ENCODE data around the gene SLC30A10. TPM values are rescaled to one million over a fixed set of nuclear protein-coding genes. Genes with fewer than 3 reads are reported as not detected.
A peak's percentile ranks its signal among the peaks of the same experiment; 100 is the strongest.

SLC30A10 gene
- total RNA-seq, 1 experiment from 2014 or later = 0.26 TPM

- ATAC-seq (peak; percentile 100), DNase-seq (ENCODE audit: low spot score) (peak; percentile 45)
- no peak overlapping the region for H3K4me3 Mint-ChIP-seq
- H3K4me1 Mint-ChIP-seq = peaks cover 8% of the 10 kb centered on the region
- no peaks in the 10 kb centered on the region for H3K27me3 Mint-ChIP-seq (ENCODE audit: low read depth)
- peaks cover 8% of the 10 kb centered on the region for H3K36me3 Mint-ChIP-seq
- peaks cover 22% of the 10 kb centered on the region for H3K9me3 Mint-ChIP-seq
- ChIA-PET POLR2A (interaction anchor here (0.7 kb wide), 1 partner anchor 22 kb away, joined by 3 read pairs; no protein-coding TSS in a partner anchor), CTCF (no interaction called here)
- no peak for TF ChIP-seq MYBL2 (CRISPR knock-in tag; IDR thresholded peaks at IDR 0.05)
- no peak for TF ChIP-seq IRF1 (CRISPR knock-in tag; IDR thresholded peaks at IDR 0.05)
- no peak for TF ChIP-seq PRRX2 (CRISPR knock-in tag; IDR thresholded peaks at IDR 0.05)
- no peak for TF ChIP-seq ELF4 (CRISPR knock-in tag; IDR thresholded peaks at IDR 0.05; ENCODE audit: low read depth)
- no peak for TF ChIP-seq JAZF1 (CRISPR knock-in tag; IDR thresholded peaks at IDR 0.05)
- no peak for TF ChIP-seq ZNF532 (CRISPR knock-in tag; IDR thresholded peaks at IDR 0.05; ENCODE audit: borderline replicate concordance)
- no peak for TF ChIP-seq HMGXB4 (CRISPR knock-in tag; IDR thresholded peaks at IDR 0.05)
- no peak for TF ChIP-seq ZSCAN18 (CRISPR knock-in tag; IDR thresholded peaks at IDR 0.05)
- TF ChIP-seq GABPB1 (CRISPR knock-in tag; IDR thresholded peaks at IDR 0.05) = 0 out of 2 replicates have a peak, but pooled peaks have one; percentile 35
- no peak overlapping the region for H3K27ac Mint-ChIP-seq
Observed at GRCh38 chr1:219883400-219884332, 44.7 kb downstream of the SLC30A10 start.

DNA sequence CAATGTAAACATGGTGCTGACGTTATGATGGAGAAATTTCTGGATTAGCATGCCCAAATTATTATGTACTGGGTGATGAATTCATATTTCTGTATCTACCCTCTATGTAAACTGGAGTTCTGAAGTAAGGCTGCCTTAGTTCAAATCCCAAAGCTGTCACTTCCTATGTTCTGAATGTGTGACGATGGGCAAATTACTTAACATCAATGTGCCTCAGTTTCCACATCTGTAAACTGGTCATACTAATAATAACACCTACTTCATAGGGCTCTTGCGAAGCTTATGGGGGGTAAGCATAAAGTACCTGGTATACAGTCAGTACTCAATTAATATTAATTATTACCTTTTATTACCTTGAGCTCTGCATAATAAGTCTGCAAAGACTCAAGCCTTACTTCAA lies 45.6 kb downstream of the SLC30A10 start:
- H3K4me3 Mint-ChIP-seq = no peak overlapping the region
- no peak overlapping the region for H3K27ac Mint-ChIP-seq
- H3K9me3 Mint-ChIP-seq = peaks cover 17% of the 10 kb centered on the region
- CTCF ChIA-PET = no interaction called here
- POLR2A ChIA-PET = interaction anchor here (0.7 kb wide), 1 partner anchor 23 kb away, joined by 3 read pairs; no protein-coding TSS in a partner anchor
- peaks cover 8% of the 10 kb centered on the region for H3K36me3 Mint-ChIP-seq
- H3K4me1 Mint-ChIP-seq = peaks cover 8% of the 10 kb centered on the region
- DNase-seq (ENCODE audit: low spot score) (no peak), ATAC-seq (no peak)
- TF ChIP-seq ZNF396 (CRISPR knock-in tag; IDR thresholded peaks at IDR 0.05; ENCODE audit: borderline replicate concordance) = no peak
- TF ChIP-seq ZBTB21 (CRISPR knock-in tag; IDR thresholded peaks at IDR 0.05; ENCODE audit: borderline replicate concordance) = no peak
- no peak for TF ChIP-seq ZNF138 (CRISPR knock-in tag; conservative IDR thresholded peaks at IDR 0.05)
- no peaks in the 10 kb centered on the region for H3K27me3 Mint-ChIP-seq (ENCODE audit: low read depth)

DNA sequence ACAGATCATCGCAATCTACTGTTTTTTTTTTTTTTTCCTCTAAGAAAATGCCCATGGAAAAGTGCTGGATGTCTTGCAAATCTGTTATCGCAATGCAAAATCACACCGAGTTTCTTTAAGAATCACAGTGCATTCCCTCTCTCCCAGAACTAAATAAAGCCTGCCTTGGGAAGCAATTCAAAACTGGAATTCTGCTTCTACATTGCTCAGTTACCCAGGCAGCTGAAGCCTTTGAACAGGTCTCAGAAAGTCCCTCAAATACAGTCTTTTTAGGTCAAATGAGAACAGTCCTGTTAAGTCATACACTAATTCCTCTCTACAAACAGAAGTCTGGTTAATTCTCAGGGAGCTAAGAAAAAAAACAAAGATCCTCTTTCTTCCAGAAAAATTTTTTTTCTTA lies 46.3 kb downstream of the SLC30A10 start:
- H3K4me1 Mint-ChIP-seq = peaks cover 8% of the 10 kb centered on the region
- TF ChIP-seq NR2C2 (CRISPR knock-in tag; IDR thresholded peaks at IDR 0.05) (no peak), ARID4B (CRISPR knock-in tag; IDR thresholded peaks at IDR 0.05; ENCODE audit: borderline replicate concordance) (no peak), JUN (CRISPR knock-in tag; IDR thresholded peaks at IDR 0.05) (no peak), RELA (CRISPR knock-in tag; IDR thresholded peaks at IDR 0.05; ENCODE audit: borderline replicate concordance) (no peak), ZNF416 (CRISPR knock-in tag; IDR thresholded peaks at IDR 0.05) (no peak), CREB1 (CRISPR knock-in tag; IDR thresholded peaks at IDR 0.05) (no peak)
- H3K4me3 Mint-ChIP-seq = no peak overlapping the region
- ChIA-PET CTCF (no interaction called here), POLR2A (no interaction called here)
- H3K27me3 Mint-ChIP-seq (ENCODE audit: low read depth) = no peaks in the 10 kb centered on the region
- no peak for ATAC-seq
- DNase-seq (ENCODE audit: low spot score) = no peak
- peaks cover 10% of the 10 kb centered on the region for H3K9me3 Mint-ChIP-seq
- peaks cover 6% of the 10 kb centered on the region for H3K36me3 Mint-ChIP-seq
- no peak overlapping the region for H3K27ac Mint-ChIP-seq

Measured in WTC11 (cell line).